Mucosa of stomach (tissue), 1 donor: ENCODE results near the gene PTPN11.
"Not testable (repeated sequence)": the region's sequence is repeated elsewhere in the genome, so short reads cannot be mapped to it uniquely, and the experiment has no call there.

ENCODE experiments used
- H3K27me3 ChIP-seq: one replicate; pipeline ENCODE4 v1.7.0; 2013; ENCODE audit warnings: mild to moderate bottlenecking, low read length; ENCODE audit not compliant: control insufficient read depth, insufficient read depth
- H3K36me3 ChIP-seq: one replicate; pipeline ENCODE4 v1.7.0; 2013; ENCODE audit warnings: low read length; ENCODE audit not compliant: control insufficient read depth, insufficient read depth
- H3K4me1 ChIP-seq: one replicate; pipeline ENCODE4 v1.7.0; 2013; ENCODE audit warnings: mild to moderate bottlenecking, low read length; ENCODE audit not compliant: control insufficient read depth, insufficient read depth
- H3K4me3 ChIP-seq: one replicate; pipeline ENCODE4 v1.7.0; 2013; ENCODE audit warnings: low read length
- H3K9ac ChIP-seq: one replicate; pipeline ENCODE4 v1.7.0; 2013; ENCODE audit warnings: mild to moderate bottlenecking, low read length, moderate library complexity
- H3K9me3 ChIP-seq: one replicate; pipeline ENCODE4 v1.7.0; 2013; ENCODE audit warnings: mild to moderate bottlenecking, low read length, moderate library complexity; ENCODE audit not compliant: control insufficient read depth
- donor health status: Pancreatic carcinoma.

PTPN11 gene

DNA sequence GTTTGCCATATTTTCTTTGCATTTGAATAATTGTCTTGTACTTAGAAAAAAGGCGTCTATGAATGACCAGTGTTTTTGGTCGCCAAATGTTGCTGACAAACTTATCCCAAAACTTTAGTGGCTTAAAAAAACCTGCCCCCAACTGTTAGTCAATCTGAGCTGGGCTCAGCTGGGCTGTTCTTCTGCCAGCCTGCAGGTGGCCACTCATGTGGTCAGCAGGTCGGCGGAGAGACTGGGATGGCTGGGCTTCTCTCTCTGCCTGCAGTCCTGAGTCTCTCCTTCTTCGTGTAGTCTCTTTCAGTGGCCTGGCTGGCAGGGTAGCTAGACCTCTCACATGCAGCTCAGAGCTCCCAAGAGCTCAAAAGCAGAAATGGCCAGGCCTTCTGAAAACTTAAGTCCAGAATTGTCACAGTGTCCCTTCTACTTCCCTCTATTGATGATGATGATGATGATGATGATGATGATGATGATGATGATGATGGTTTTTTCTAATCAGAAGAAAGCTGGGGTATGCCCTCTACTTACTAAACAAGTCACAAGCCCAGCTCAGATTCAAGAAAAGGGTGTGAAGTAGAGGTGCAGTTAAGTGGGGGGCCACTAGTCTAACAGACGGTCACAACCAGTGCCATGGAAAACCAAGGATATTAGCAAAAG is 87.9 kb downstream of the PTPN11 start:
- H3K4me1 ChIP-seq: no peaks in the 10 kb centered on the region
- H3K4me3 ChIP-seq: no peak overlapping the region
- peaks cover 5% of the 10 kb centered on the region for H3K36me3 ChIP-seq
- no peak overlapping the region for H3K9ac ChIP-seq
- no peaks in the 10 kb centered on the region for H3K9me3 ChIP-seq
- H3K27me3 ChIP-seq: no peaks in the 10 kb centered on the region

GRCh38 chr12:112513471-112513870 is 94.7 kb downstream of the PTPN11 start:
- H3K27me3 ChIP-seq: no peaks in the 10 kb centered on the region
- no peak overlapping the region for H3K9ac ChIP-seq
- H3K4me1 ChIP-seq: no peaks in the 10 kb centered on the region
- no peaks in the 10 kb centered on the region for H3K9me3 ChIP-seq
- H3K4me3 ChIP-seq: no peak overlapping the region
- H3K36me3 ChIP-seq: no peaks in the 10 kb centered on the region

DNA sequence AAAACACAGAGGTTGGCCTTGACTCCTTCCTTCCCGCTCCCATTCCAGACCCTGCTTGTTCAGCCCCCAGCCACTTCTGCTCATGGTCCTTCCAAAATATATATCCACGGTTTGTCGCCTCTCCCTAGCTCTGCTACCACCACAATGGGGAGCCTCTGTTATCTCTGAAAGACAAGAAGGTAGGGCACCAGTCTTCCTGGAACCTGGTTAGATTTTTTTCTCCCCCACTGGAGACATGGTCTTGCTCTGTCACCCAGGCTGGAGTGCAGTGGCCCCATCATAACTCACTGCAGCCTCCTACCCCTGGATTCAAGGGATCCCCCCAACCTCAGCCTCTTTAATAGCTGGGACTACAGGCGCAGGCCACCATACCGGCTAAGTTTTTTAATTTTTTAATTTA is 95.7 kb downstream of the PTPN11 start:
- Histone ChIP-seq H3K9ac (no peak overlapping the region), H3K9me3 (no peaks in the 10 kb centered on the region), H3K4me1 (no peaks in the 10 kb centered on the region), H3K27me3 (no peaks in the 10 kb centered on the region), H3K36me3 (no peaks in the 10 kb centered on the region), H3K4me3 (no peak overlapping the region)

DNA sequence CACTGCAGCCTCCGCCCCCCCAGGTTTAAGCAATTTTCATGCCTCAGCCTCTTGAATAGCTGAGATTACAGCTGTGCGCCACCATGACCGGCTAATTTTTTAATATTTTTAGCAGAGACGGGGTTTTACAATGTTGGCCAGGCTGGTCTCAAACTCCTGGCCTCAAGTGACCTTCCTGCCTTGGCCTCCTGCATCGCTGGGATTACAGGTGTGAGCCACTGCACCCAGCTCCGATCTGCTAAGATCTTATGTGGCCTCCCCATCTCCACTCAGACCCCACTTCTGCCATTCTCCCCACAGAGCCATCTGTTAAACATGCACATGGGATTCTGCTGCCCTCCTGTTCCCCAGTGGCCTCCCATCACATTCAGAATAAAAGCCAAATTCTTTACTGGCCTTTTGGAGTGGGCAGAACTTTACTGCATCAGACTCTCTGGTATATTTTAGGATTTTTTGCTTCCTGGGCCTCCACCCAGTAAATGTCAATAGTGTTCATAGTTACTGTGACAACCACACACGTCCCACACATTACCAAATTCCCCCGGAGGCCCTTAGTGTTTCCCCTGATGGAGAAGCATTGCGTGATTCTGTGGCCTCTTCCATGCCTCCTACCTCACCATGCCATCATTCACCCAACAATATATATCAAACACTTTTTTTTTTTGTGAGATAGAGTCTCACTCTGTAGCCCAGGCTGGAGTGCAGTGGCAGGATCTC is 96.3 kb downstream of the PTPN11 start:
- no peaks in the 10 kb centered on the region for H3K4me1 ChIP-seq

DNA sequence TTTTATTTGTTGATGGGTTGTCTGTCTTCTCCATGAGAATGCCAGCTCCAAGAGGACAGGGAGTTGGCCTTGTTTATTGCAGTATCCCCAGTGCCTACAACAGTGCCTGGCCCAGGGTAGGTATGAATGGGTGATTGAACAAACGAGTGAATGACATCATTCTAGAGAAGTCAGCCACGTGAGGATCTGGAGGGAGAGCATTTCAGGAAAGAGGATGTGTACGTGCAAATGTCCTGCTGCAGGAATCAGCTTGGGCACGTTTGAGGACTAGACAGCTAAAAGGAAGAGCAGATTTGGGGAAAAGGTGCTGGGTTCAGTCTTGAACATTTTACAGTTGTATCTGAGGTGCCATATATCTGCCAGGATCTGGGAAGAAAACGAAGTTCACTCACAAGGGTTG is 97.1 kb downstream of the PTPN11 start:
- H3K4me1 ChIP-seq: no peaks in the 10 kb centered on the region
- no peaks in the 10 kb centered on the region for H3K36me3 ChIP-seq
- no peaks in the 10 kb centered on the region for H3K27me3 ChIP-seq
- H3K9ac ChIP-seq: no peak overlapping the region
- H3K4me3 ChIP-seq: no peak overlapping the region
- H3K9me3 ChIP-seq: no peaks in the 10 kb centered on the region

More for the DNA sequence above, 96.3 kb downstream of the PTPN11 start:
- Histone ChIP-seq H3K9me3 (no peaks in the 10 kb centered on the region), H3K9ac (no peak overlapping the region), H3K27me3 (no peaks in the 10 kb centered on the region), H3K36me3 (no peaks in the 10 kb centered on the region), H3K4me3 (no peak overlapping the region)

GRCh38 chr12:112517730-112518364 is 99.1 kb downstream of the PTPN11 start:
- H3K4me1 ChIP-seq: no peaks in the 10 kb centered on the region
- H3K27me3 ChIP-seq: no peaks in the 10 kb centered on the region
- no peaks in the 10 kb centered on the region for H3K36me3 ChIP-seq
- H3K9me3 ChIP-seq: no peaks in the 10 kb centered on the region
- no peak overlapping the region for H3K9ac ChIP-seq
- no peak overlapping the region for H3K4me3 ChIP-seq

- H3K9me3 ChIP-seq: no peaks in the 10 kb centered on the region
- H3K27me3 ChIP-seq: no peaks in the 10 kb centered on the region
- H3K4me3 ChIP-seq: no peak overlapping the region
- no peaks in the 10 kb centered on the region for H3K36me3 ChIP-seq
- no peak overlapping the region for H3K9ac ChIP-seq
- no peaks in the 10 kb centered on the region for H3K4me1 ChIP-seq
These were observed 99.6 kb downstream of the PTPN11 start for GRCh38 chr12:112518365-112518735.

GRCh38 chr12:112519841-112520340 is 101.1 kb downstream of the PTPN11 start:
- not testable (repeated sequence) for H3K36me3 ChIP-seq, H3K4me3 ChIP-seq, H3K27me3 ChIP-seq

DNA sequence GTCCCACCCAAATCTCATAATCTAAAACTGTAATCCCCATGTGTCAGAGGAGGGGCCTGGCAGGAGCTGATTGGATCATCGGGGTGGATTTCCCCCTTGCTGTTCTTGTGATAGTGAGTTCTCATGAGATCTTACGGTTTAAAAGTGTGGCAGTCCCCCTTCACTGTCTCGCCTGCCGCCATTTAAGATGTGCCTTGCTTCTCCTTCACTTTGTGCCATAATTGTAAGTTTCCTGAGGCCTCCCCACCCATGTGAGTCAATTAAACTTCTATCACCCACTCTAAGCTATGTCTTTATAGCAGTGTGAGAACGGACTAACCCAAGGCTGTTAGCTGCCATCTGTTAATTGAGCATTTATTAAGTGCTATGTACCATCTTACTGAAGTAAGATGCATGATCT is 105.1 kb downstream of the PTPN11 start:
- Histone ChIP-seq H3K4me3 (no peak overlapping the region), H3K36me3 (no peaks in the 10 kb centered on the region), H3K9me3 (no peaks in the 10 kb centered on the region), H3K4me1 (no peaks in the 10 kb centered on the region), H3K9ac (no peak overlapping the region), H3K27me3 (no peaks in the 10 kb centered on the region)

More at GRCh38 chr12:112519841-112520340, 101.1 kb downstream of the PTPN11 start:
- H3K9me3 ChIP-seq, H3K4me1 ChIP-seq, H3K9ac ChIP-seq: not testable (repeated sequence)

DNA sequence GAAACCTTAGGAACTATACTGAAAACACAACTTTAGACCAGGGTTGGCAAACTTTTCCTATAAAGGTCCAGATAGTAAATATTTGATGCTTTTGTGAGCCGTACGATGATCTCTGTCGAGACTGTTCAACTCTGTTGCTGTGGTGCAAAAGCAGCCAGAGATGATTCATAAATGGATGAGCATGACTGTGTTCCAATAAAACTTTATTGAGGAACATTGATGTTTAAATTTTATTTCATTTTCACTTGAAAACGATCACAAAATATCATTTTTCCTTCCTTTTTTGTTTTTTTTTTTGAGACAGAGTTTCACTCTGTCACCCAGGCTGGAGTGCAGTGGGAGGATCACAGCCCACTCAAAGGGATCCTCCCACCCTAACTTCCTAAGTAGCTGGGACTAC is 105.5 kb downstream of the PTPN11 start:
- no peaks in the 10 kb centered on the region for H3K9me3 ChIP-seq
- no peak overlapping the region for H3K4me3 ChIP-seq
- no peaks in the 10 kb centered on the region for H3K36me3 ChIP-seq
- H3K27me3 ChIP-seq: no peaks in the 10 kb centered on the region
- no peak overlapping the region for H3K9ac ChIP-seq
- H3K4me1 ChIP-seq: no peaks in the 10 kb centered on the region

DNA sequence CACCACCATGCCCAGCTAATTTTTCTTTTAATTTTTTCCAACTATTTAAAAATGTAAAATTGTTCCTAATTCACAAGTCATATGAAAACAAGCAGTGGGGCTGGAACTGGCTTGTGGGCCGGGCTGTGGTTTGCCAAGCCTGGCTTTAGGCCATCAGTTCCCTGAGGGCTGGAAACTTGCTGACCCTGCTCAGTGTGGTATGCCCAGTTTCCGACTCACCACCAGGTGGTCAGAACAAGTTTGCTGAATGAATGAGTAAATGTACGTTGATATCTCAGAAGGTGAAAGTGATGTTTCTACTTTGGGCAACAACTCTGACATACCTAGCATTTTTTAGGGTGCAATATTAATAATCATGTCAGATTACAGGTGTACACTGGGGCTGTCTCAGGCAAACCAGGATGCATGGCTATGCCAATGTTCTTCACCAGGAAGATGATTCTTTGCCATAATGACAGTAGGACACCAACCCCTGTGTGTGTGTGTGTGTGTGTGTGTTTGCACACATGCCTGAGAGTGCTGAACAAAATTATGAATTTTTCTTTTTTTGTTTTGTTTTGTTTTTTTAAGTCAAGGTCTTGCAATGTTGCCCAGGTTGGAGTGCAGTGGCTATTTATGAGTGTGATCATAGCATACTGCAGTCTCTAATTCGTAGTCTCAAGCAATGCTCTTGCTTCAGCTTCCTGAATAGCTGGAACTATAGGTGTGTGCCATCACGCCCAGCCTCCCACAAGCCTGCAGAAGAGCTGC is 106.1 kb downstream of the PTPN11 start:
- no peaks in the 10 kb centered on the region for H3K27me3 ChIP-seq
- no peaks in the 10 kb centered on the region for H3K4me1 ChIP-seq
- no peak overlapping the region for H3K4me3 ChIP-seq

GRCh38 chr12:112525426-112525809 is 106.7 kb downstream of the PTPN11 start:
- no peak overlapping the region for H3K4me3 ChIP-seq
- no peaks in the 10 kb centered on the region for H3K36me3 ChIP-seq
- H3K4me1 ChIP-seq: no peaks in the 10 kb centered on the region
- no peaks in the 10 kb centered on the region for H3K27me3 ChIP-seq
- no peak overlapping the region for H3K9ac ChIP-seq
- no peaks in the 10 kb centered on the region for H3K9me3 ChIP-seq

More for the DNA sequence above, 106.1 kb downstream of the PTPN11 start:
- no peaks in the 10 kb centered on the region for H3K36me3 ChIP-seq
- no peaks in the 10 kb centered on the region for H3K9me3 ChIP-seq
- no peak overlapping the region for H3K9ac ChIP-seq
